ENCODE results near the gene PCCA.

GRCh38 chr13:100565286-100565685, 476.4 kb downstream of the PCCA start:
- no peak for TF ChIP-seq POLR2A (IDR thresholded peaks at IDR 0.05; ENCODE audit: low read depth, low read length)
- TF ChIP-seq POLR2AphosphoS5 (IDR thresholded peaks at IDR 0.05; ENCODE audit: low read depth, low read length) = no peak
- TF ChIP-seq TAF1 (IDR thresholded peaks at IDR 0.05; ENCODE audit: borderline replicate concordance, low read depth, low read length) = no peak

All from GM12892 (cell line).